HCT116 (cell line): ENCODE data around the gene GCN1. TPM values are rescaled to one million over a fixed set of nuclear protein-coding genes. Genes with fewer than 3 reads are reported as not detected.

ENCODE experiments used
- ATAC-seq: fragments of 200-7000 bp; cut with Tn5 transposase; 2 replicates; pipeline ENCODE4 v1.9.1; 2020; ENCODE audit warnings: mild to moderate bottlenecking, moderate library complexity
- BruUV-seq: library from RNA; stranded (reverse); fragments of 400-500 nt; replicated peaks from 2 replicates; lab custom pipeline; 2021; lab: Mats Ljungman, UMichigan
- CTCF ChIA-PET: fragments of 300-600 bp; sonication (Branson Sonifier 250); formaldehyde crosslinking; loops from one replicate; lab custom pipeline; 2021; ENCODE audit warnings: antibody characterized with exemption; lab: Charles Lee
- POLR2A ChIA-PET: fragments of 300-600, 350-600 bp; sonication (Branson Sonifier 250); formaldehyde crosslinking; loops from one replicate; lab custom pipeline; 2021; ENCODE audit warnings: antibody characterized with exemption; lab: Charles Lee
- RAD21 ChIA-PET, 2 experiments: fragments of 300-600 bp; sonication (Branson Sonifier 250); formaldehyde crosslinking; loops; one replicate each; lab custom pipeline; 2023; ENCODE audit warnings: low total read pairs in 2 of 2; ENCODE audit not compliant: uncharacterized antibody in 2 of 2, unreplicated experiment in 2 of 2, low non-redundant PET in 1 of 2; lab: Charles Lee
- DNase-seq: peaks from one replicate; pipeline ENCODE4 v3.0.0-alpha.2; 2010; ENCODE audit warnings: low read depth, low spot score
- H2AFZ ChIP-seq: fragments of 200-600 bp; shearing (Covaris generic), sonication (generic); 2 replicates; pipeline ENCODE4 v1.6.1; 2017; ENCODE audit warnings: low read depth, mixed run types, mixed read lengths, antibody characterized with exemption, low read length; ENCODE audit not compliant: poor library complexity, severe bottlenecking
- H3K27ac ChIP-seq: 2 replicates; pipeline ENCODE4 v1.5.1; 2012; ENCODE audit warnings: low read depth, low read length
- H3K27me3 ChIP-seq: fragments of 200-600 bp; sonication (generic); 2 replicates; pipeline ENCODE4 v1.6.1; 2016; ENCODE audit warnings: mixed run types, low read length, mixed read lengths; ENCODE audit not compliant: insufficient read depth
- H3K36me3 ChIP-seq, 2 experiments: fragments of 200-500 bp in 1 of 2; fragments of 200-600 bp in 1 of 2; sonication (Bioruptor generic) in 1 of 2; sonication (generic) in 1 of 2; 2 replicates each; pipeline versions ENCODE4 v1.5.1 to v1.6.1; 2014 to 2016; ENCODE audit warnings: low read length in 2 of 2, inconsistent platforms in 1 of 2, mixed read lengths in 1 of 2, mixed run types in 1 of 2; ENCODE audit not compliant: insufficient read depth in 2 of 2, control insufficient read depth in 1 of 2
- H3K4me1 ChIP-seq, 2 experiments: fragments of 200-600 bp in 1 of 2; sonication (generic) in 1 of 2; 2 replicates each; pipeline versions ENCODE4 v1.5.1 to v1.6.1; 2012 to 2017; ENCODE audit warnings: low read length in 2 of 2, inconsistent platforms in 1 of 2, mild to moderate bottlenecking in 1 of 2, mixed read lengths in 1 of 2, mixed run types in 1 of 2, moderate library complexity in 1 of 2; ENCODE audit not compliant: insufficient read depth in 2 of 2, control insufficient read depth in 1 of 2
- H3K4me2 ChIP-seq: fragments of 200-600 bp; sonication (generic); 2 replicates; pipeline ENCODE4 v1.6.1; 2017; ENCODE audit warnings: mixed run types, low read length, mixed read lengths
- H3K4me3 ChIP-seq, 2 experiments: fragments of 200-600 bp in 1 of 2; sonication (generic) in 1 of 2; replicated peaks in 1 of 2; 2 replicates each; pipeline ENCODE4 v1.5.1; 2011 to 2016; ENCODE audit warnings: low read length in 2 of 2, control low read depth in 1 of 2, low read depth in 1 of 2, mild to moderate bottlenecking in 1 of 2, mixed read lengths in 1 of 2, mixed run types in 1 of 2
- H3K79me2 ChIP-seq: fragments of 200-600 bp; sonication (generic); 2 replicates; pipeline ENCODE4 v1.6.1; 2017; ENCODE audit warnings: mild to moderate bottlenecking, mixed run types, low read length, moderate library complexity, mixed read lengths; ENCODE audit not compliant: insufficient read depth
- H3K9ac ChIP-seq: fragments of 200-600 bp; sonication (generic); 2 replicates; pipeline ENCODE4 v1.6.1; 2016; ENCODE audit warnings: low read length, mixed read lengths
- H3K9me2 ChIP-seq: fragments of 200-600 bp; sonication (generic), shearing (Covaris generic); 2 replicates; pipeline ENCODE4 v1.6.1; 2017; ENCODE audit warnings: mixed run types, mild to moderate bottlenecking, moderate library complexity; ENCODE audit not compliant: insufficient read depth
- H3K9me3 ChIP-seq, 2 experiments: fragments of 200-500 bp in 1 of 2; fragments of 200-600 bp in 1 of 2; sonication (Bioruptor generic) in 1 of 2; sonication (generic) in 1 of 2; 2 replicates each; pipeline ENCODE4 v1.6.1; 2014 to 2017; ENCODE audit warnings: low read length in 2 of 2, mixed read lengths in 2 of 2, inconsistent platforms in 1 of 2, low read depth in 1 of 2, mild to moderate bottlenecking in 1 of 2, mixed run types in 1 of 2, moderate library complexity in 1 of 2; ENCODE audit not compliant: control insufficient read depth in 1 of 2, insufficient read depth in 1 of 2
- H4K20me1 ChIP-seq: fragments of 200-600 bp; sonication (generic), shearing (Covaris generic); 2 replicates; pipeline ENCODE4 v1.6.1; 2017; ENCODE audit warnings: mixed run types, mild to moderate bottlenecking, moderate library complexity; ENCODE audit not compliant: insufficient read depth
- CBX3 ChIP-seq: IDR thresholded peaks from 2 replicates; pipeline ENCODE4 v1.6.1; 2012; ENCODE audit warnings: low read depth
- EGR1 ChIP-seq: IDR thresholded peaks from 2 replicates; pipeline ENCODE4 v1.6.1; 2012; ENCODE audit warnings: low read depth
- ELF1 ChIP-seq: IDR thresholded peaks from 2 replicates; pipeline ENCODE4 v1.6.1; 2012; ENCODE audit warnings: low read depth, borderline replicate concordance
- EZH2phosphoT487 ChIP-seq: fragments of 200-600 bp; IDR thresholded peaks from 2 replicates; pipeline ENCODE4 v1.6.1; 2018; ENCODE audit warnings: antibody characterized with exemption, borderline replicate concordance
- FOSL1 ChIP-seq: IDR thresholded peaks from 2 replicates; pipeline ENCODE4 v1.6.1; 2012; ENCODE audit warnings: low read depth
- JUND ChIP-seq: IDR thresholded peaks from 2 replicates; pipeline ENCODE4 v1.6.1; 2012
- MAX ChIP-seq: IDR thresholded peaks from 2 replicates; pipeline ENCODE4 v1.6.1; 2012
- POLR2A ChIP-seq: IDR thresholded peaks from 2 replicates; pipeline ENCODE4 v1.7.0; 2011; ENCODE audit warnings: borderline replicate concordance; ENCODE audit not compliant: insufficient read depth, insufficient read length; ENCODE audit errors: extremely low read depth
- POLR2AphosphoS5 ChIP-seq: IDR thresholded peaks from 2 replicates; pipeline ENCODE4 v1.6.1; 2011; ENCODE audit warnings: mild to moderate bottlenecking, low read depth, low read length, moderate library complexity
- SP1 ChIP-seq: IDR thresholded peaks from 2 replicates; pipeline ENCODE4 v1.6.1; 2012; ENCODE audit warnings: low read depth
- TCF7L2 ChIP-seq: IDR thresholded peaks from 2 replicates; pipeline ENCODE4 v1.7.0; 2011; ENCODE audit warnings: borderline replicate concordance, inconsistent platforms; ENCODE audit not compliant: insufficient read depth, insufficient read length; ENCODE audit errors: extremely low read depth
- ZNF274 ChIP-seq: fragments of 200-500 bp; sonication (Bioruptor generic); IDR thresholded peaks from 2 replicates; pipeline ENCODE4 v1.6.1; 2014; ENCODE audit warnings: mild to moderate bottlenecking, low read depth, low read length, inconsistent platforms
- intact Hi-C: fragments of 100-400 bp; cut with micrococcal nuclease; formaldehyde crosslinking; loops from 2 replicates; pipeline ENCODE4 v1.10.0; 2022
- total RNA-seq: library from RNA; stranded (reverse); gene quantifications from one replicate; pipeline ENCODE4 v1.2.1, GENCODE V29; 2021; ENCODE audit not compliant: unreplicated experiment
- TF ChIP-seq, protein P1 (sequence below): IDR thresholded peaks from 2 replicates; pipeline ENCODE4 v1.6.1; 2011; ENCODE audit warnings: mild to moderate bottlenecking, low read length, moderate library complexity; ENCODE audit not compliant: insufficient replicate concordance; ENCODE audit errors: extremely low read depth
- TF ChIP-seq, protein P2 (sequence below): IDR thresholded peaks from 2 replicates; pipeline ENCODE4 v1.6.1; 2012; ENCODE audit warnings: low read depth

Gene GCN1
- total RNA-seq, 1 experiment from 2014 or later, result 184 TPM

DNA sequence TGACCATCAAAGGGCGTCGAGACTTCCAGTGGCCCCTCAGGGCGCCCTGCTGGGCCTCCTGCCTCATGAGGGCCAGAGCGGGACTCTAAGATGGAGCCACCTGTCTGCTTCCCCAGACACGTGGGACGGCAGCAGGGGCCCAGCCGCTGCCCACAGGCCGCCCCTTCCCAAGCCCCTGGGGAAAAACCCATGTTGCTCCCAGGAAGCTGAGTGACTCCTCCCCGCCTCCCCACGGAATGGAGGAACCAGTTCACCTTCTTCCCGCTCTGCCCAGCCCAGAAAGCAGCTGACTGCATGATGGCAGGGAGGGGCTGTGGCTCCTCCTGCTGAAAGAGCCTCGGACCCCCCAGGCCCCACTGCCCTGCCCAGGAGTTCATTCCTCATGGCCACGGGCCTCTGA lies 92.9 kb downstream of the GCN1 start:
- Histone ChIP-seq H3K9me2 (no peaks in the 10 kb centered on the region), H2AFZ (no peak overlapping the region), H3K9me3 (no peaks in the 10 kb centered on the region), H3K79me2 (peaks cover 69% of the 10 kb centered on the region), H3K4me2 (no peak overlapping the region), H3K4me3 (no peak overlapping the region), H3K4me1 (peaks cover 5 to 7% of the 10 kb centered on the region in 2 experiments), H4K20me1 (no peaks in the 10 kb centered on the region), H3K36me3 (peaks cover 6 to 22% of the 10 kb centered on the region in 2 experiments; a peak in 3 of 4 replicates), H3K27ac (no peak overlapping the region), H3K9ac (no peak overlapping the region), H3K27me3 (no peaks in the 10 kb centered on the region)
- RAD21 ChIA-PET, result no interaction called here
- no peak for DNase-seq
- no peak for TF ChIP-seq FOSL1
- TF ChIP-seq JUND, result no peak
- no peak for TF ChIP-seq EGR1
- TF ChIP-seq TCF7L2, result no peak
- no peak for TF ChIP-seq SP1
- TF ChIP-seq EZH2phosphoT487, result no peak
- no peak for TF ChIP-seq ZNF274
- no peak for TF ChIP-seq CBX3
- TF ChIP-seq POLR2A, result no peak
- TF ChIP-seq, protein P1, sequence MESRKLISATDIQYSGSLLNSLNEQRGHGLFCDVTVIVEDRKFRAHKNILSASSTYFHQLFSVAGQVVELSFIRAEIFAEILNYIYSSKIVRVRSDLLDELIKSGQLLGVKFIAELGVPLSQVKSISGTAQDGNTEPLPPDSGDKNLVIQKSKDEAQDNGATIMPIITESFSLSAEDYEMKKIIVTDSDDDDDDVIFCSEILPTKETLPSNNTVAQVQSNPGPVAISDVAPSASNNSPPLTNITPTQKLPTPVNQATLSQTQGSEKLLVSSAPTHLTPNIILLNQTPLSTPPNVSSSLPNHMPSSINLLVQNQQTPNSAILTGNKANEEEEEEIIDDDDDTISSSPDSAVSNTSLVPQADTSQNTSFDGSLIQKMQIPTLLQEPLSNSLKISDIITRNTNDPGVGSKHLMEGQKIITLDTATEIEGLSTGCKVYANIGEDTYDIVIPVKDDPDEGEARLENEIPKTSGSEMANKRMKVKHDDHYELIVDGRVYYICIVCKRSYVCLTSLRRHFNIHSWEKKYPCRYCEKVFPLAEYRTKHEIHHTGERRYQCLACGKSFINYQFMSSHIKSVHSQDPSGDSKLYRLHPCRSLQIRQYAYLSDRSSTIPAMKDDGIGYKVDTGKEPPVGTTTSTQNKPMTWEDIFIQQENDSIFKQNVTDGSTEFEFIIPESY, result no peak
- no peak for TF ChIP-seq MAX
- TF ChIP-seq, protein P2, sequence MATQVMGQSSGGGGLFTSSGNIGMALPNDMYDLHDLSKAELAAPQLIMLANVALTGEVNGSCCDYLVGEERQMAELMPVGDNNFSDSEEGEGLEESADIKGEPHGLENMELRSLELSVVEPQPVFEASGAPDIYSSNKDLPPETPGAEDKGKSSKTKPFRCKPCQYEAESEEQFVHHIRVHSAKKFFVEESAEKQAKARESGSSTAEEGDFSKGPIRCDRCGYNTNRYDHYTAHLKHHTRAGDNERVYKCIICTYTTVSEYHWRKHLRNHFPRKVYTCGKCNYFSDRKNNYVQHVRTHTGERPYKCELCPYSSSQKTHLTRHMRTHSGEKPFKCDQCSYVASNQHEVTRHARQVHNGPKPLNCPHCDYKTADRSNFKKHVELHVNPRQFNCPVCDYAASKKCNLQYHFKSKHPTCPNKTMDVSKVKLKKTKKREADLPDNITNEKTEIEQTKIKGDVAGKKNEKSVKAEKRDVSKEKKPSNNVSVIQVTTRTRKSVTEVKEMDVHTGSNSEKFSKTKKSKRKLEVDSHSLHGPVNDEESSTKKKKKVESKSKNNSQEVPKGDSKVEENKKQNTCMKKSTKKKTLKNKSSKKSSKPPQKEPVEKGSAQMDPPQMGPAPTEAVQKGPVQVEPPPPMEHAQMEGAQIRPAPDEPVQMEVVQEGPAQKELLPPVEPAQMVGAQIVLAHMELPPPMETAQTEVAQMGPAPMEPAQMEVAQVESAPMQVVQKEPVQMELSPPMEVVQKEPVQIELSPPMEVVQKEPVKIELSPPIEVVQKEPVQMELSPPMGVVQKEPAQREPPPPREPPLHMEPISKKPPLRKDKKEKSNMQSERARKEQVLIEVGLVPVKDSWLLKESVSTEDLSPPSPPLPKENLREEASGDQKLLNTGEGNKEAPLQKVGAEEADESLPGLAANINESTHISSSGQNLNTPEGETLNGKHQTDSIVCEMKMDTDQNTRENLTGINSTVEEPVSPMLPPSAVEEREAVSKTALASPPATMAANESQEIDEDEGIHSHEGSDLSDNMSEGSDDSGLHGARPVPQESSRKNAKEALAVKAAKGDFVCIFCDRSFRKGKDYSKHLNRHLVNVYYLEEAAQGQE, result no peak
- no peak for TF ChIP-seq ELF1
- no peak for TF ChIP-seq POLR2AphosphoS5
- intact Hi-C loops, result no loop called here
- POLR2A ChIA-PET, result no interaction called here
- no TSS peak for BruUV-seq
- CTCF ChIA-PET, result interaction anchor here (1.7 kb wide), 1 partner anchor 15 kb away, joined by 7 read pairs; no protein-coding TSS in a partner anchor
- ATAC-seq, result no peak
